HL-60 (cell line): ENCODE data around the gene MYL7.

Experiments
- POLR2AphosphoS5 ChIP-seq: IDR thresholded peaks from 2 replicates; pipeline ENCODE4 v1.6.1; 2012; ENCODE audit warnings: low read depth
- SPI1 ChIP-seq: IDR thresholded peaks from 2 replicates; pipeline ENCODE4 v1.6.1; 2012; ENCODE audit warnings: low read depth, mild to moderate bottlenecking, borderline replicate concordance
- TF ChIP-seq, protein P1 (sequence below): IDR thresholded peaks from one replicate; pipeline ENCODE4 v1.5.1; 2011; ENCODE audit warnings: low read length, control low read depth, inconsistent platforms; ENCODE audit not compliant: insufficient read depth
- TF ChIP-seq, protein P2 (sequence below): IDR thresholded peaks from 2 replicates; pipeline ENCODE4 v1.6.1; 2012; ENCODE audit warnings: low read depth; ENCODE audit not compliant: insufficient replicate concordance

DNA sequence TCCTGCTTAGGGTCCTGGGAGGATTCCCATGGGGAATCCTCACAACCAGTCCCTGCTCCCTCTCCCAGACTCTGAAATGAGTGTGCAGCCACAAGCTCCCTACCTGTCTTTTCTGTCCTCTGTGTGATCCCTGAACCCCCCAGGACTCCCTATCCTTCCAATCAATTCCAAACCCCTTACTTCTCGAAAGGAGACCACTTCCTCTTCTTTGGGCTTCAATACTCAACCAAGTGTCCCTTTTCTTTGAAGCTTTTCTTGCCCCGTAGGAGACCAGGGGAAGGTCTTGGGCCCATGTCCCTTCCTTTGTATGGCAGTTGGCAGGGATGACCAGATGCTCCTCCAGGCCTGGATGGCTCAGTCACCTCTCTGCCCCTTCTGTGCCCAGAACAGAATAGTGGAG lies 35.3 kb downstream of the MYL7 start:
- TF ChIP-seq, protein P1, sequence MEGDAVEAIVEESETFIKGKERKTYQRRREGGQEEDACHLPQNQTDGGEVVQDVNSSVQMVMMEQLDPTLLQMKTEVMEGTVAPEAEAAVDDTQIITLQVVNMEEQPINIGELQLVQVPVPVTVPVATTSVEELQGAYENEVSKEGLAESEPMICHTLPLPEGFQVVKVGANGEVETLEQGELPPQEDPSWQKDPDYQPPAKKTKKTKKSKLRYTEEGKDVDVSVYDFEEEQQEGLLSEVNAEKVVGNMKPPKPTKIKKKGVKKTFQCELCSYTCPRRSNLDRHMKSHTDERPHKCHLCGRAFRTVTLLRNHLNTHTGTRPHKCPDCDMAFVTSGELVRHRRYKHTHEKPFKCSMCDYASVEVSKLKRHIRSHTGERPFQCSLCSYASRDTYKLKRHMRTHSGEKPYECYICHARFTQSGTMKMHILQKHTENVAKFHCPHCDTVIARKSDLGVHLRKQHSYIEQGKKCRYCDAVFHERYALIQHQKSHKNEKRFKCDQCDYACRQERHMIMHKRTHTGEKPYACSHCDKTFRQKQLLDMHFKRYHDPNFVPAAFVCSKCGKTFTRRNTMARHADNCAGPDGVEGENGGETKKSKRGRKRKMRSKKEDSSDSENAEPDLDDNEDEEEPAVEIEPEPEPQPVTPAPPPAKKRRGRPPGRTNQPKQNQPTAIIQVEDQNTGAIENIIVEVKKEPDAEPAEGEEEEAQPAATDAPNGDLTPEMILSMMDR = no peak
- TF ChIP-seq, protein P2, sequence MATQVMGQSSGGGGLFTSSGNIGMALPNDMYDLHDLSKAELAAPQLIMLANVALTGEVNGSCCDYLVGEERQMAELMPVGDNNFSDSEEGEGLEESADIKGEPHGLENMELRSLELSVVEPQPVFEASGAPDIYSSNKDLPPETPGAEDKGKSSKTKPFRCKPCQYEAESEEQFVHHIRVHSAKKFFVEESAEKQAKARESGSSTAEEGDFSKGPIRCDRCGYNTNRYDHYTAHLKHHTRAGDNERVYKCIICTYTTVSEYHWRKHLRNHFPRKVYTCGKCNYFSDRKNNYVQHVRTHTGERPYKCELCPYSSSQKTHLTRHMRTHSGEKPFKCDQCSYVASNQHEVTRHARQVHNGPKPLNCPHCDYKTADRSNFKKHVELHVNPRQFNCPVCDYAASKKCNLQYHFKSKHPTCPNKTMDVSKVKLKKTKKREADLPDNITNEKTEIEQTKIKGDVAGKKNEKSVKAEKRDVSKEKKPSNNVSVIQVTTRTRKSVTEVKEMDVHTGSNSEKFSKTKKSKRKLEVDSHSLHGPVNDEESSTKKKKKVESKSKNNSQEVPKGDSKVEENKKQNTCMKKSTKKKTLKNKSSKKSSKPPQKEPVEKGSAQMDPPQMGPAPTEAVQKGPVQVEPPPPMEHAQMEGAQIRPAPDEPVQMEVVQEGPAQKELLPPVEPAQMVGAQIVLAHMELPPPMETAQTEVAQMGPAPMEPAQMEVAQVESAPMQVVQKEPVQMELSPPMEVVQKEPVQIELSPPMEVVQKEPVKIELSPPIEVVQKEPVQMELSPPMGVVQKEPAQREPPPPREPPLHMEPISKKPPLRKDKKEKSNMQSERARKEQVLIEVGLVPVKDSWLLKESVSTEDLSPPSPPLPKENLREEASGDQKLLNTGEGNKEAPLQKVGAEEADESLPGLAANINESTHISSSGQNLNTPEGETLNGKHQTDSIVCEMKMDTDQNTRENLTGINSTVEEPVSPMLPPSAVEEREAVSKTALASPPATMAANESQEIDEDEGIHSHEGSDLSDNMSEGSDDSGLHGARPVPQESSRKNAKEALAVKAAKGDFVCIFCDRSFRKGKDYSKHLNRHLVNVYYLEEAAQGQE = no peak
- no peak for TF ChIP-seq POLR2AphosphoS5
- TF ChIP-seq SPI1 = peak; percentile 74
